Left lung (tissue), 10 donors: ENCODE measurements around the gene NUTF2. TPM values are rescaled to one million over a fixed set of nuclear protein-coding genes. Genes with fewer than 3 reads are reported as not detected.

ENCODE experiments used
- ATAC-seq: fragments of 200-7000 bp; cut with Tn5 transposase; one replicate; pipeline ENCODE4 v1.9.1; 2020; ENCODE audit warnings: moderate library complexity
- DNase-seq, 4 donors: peaks; one replicate each; pipeline ENCODE4 v3.0.0-alpha.2; 2013 to 2020
- H3K27ac ChIP-seq, 2 donors: fragments of 200-600 bp; sonication (generic) in 1 of 2; one replicate each; pipeline versions ENCODE4 v1.5.0 to v1.8.0; 2020 to 2021
- H3K27me3 ChIP-seq, 2 donors: fragments of 200-600 bp; sonication (generic) in 1 of 2; one replicate each; pipeline versions ENCODE4 v1.5.0 to v1.8.0; 2020 to 2021
- H3K36me3 ChIP-seq, 2 donors: fragments of 200-600 bp; sonication (generic) in 1 of 2; one replicate each; pipeline versions ENCODE4 v1.5.0 to v1.8.0; 2020 to 2021
- H3K4me1 ChIP-seq, 2 donors: fragments of 200-600 bp; one replicate each; pipeline ENCODE4 v1.8.0; 2021
- H3K4me3 ChIP-seq, 2 donors: fragments of 200-600 bp; sonication (generic) in 1 of 2; one replicate each; pipeline versions ENCODE4 v1.5.0 to v1.8.0; 2020 to 2021; ENCODE audit warnings: mild to moderate bottlenecking in 1 of 2
- H3K9me3 ChIP-seq, 2 donors: fragments of 200-600 bp; sonication (generic) in 1 of 2; one replicate each; pipeline versions ENCODE4 v1.5.0 to v1.8.0; 2020 to 2021
- intact Hi-C, 2 donors: fragments of 100-400 bp; cut with DNase I; formaldehyde crosslinking; loops; one replicate each; pipeline versions ENCODE4 v1.11.2 to v1.14.2; 2022
- polyA plus RNA-seq, 6 donors: library from polyadenylated mRNA; unstranded; fragments of 120-200 nt; gene quantifications; one replicate each; pipeline ENCODE4 v1.2.1, GENCODE V29; 2013; ENCODE audit not compliant: insufficient read length in 6 of 6
- total RNA-seq, 2 donors: library from RNA; stranded (reverse); fragmentation: NEBNext Ultra II Directional; extraction: Animal tissue kit (Norgen Biotek cat#: 25700); gene quantifications; one replicate each; pipeline ENCODE4 v1.2.1, GENCODE V29; 2021
- TF ChIP-seq, protein P1 (sequence below), 2 donors: fragments of 200-600 bp; sonication (generic) in 1 of 2; IDR thresholded peaks; one replicate each; pipeline versions ENCODE4 v1.5.0 to v1.8.0; 2021; ENCODE audit warnings: antibody characterized with exemption in 2 of 2
- donor health status: DM: no; HTN: yes; CAD: no.
- donor health status: DM: no; HTN: no; CAD: no.

The NUTF2 gene
- total and polyA plus RNA-seq, 8 donors: 91.5 to 123 (median 112) TPM

DNA sequence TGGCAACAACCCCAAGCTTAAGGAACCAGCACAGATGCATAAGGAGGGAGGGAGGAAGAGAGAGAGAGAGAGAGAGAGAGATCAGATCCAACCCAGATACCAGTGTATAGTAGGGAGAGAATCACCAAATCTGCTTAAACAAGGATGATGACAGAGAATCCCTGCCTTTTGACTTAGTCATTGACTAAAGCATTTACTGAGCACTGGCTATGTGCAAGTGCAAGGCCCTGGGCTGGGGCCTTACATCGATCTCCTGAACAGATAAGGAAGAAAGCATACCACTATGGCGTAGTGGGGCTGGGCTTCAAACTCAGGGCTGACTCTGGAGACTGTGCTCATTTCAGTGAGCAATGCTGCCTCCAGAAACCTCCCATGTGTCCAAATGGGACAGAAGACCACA, 24.2 kb upstream of the NUTF2 start:
- Histone ChIP-seq H3K36me3 (peaks cover 0 to 19% of the 10 kb centered on the region in 2 donors), H3K4me1 (no peaks in the 10 kb centered on the region), H3K27me3 (no peaks in the 10 kb centered on the region), H3K9me3 (no peaks in the 10 kb centered on the region), H3K4me3 (no peak overlapping the region), H3K27ac (no peak overlapping the region)
- DNase-seq (no peak), ATAC-seq (no peak)
- intact Hi-C loops: loop anchor here in 1 of 2 donors (10.0 kb wide), 1 partner anchor 148 kb away; no protein-coding TSS in a partner anchor
- TF ChIP-seq, protein P1, sequence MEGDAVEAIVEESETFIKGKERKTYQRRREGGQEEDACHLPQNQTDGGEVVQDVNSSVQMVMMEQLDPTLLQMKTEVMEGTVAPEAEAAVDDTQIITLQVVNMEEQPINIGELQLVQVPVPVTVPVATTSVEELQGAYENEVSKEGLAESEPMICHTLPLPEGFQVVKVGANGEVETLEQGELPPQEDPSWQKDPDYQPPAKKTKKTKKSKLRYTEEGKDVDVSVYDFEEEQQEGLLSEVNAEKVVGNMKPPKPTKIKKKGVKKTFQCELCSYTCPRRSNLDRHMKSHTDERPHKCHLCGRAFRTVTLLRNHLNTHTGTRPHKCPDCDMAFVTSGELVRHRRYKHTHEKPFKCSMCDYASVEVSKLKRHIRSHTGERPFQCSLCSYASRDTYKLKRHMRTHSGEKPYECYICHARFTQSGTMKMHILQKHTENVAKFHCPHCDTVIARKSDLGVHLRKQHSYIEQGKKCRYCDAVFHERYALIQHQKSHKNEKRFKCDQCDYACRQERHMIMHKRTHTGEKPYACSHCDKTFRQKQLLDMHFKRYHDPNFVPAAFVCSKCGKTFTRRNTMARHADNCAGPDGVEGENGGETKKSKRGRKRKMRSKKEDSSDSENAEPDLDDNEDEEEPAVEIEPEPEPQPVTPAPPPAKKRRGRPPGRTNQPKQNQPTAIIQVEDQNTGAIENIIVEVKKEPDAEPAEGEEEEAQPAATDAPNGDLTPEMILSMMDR (IDR thresholded peaks at IDR 0.05): no peak

DNA sequence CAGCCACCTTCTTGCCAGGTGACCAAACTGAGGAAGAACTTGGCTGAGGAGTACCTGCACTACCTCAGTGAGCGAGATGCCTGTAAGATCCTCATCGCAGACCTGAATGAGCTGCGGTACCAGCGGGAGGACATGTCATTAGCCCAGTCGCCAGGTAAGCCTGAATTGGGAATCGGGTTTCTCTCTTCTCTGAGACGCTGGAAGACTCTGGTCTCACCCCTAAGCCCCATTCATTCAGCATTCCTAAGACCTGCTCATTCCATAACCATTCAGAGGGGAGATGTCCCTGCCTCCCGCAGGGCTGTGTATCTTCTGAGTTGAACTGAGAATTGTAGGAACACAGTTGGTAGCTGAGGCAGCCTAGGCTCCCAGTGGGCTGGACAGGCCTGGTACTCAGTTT, 21.6 kb upstream of the NUTF2 start:
- TF ChIP-seq, protein P1 (IDR thresholded peaks at IDR 0.05): no peak

DNA sequence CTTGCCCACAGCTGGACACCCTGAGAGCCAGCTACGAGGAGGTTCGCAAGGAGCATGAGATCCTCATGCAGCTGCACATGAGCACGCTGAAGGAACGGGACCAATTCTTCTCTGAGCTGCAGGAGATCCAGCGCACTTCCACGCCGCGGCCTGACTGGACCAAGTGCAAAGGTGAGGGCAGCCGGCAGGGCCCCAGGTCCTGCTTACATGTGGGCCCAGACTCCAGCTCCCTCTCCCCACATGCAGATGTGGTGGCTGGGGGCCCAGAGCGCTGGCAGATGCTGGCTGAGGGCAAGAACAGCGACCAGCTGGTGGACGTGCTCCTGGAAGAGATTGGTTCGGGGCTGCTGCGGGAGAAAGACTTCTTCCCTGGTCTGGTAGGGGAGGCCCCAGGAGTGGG, 20.8 kb upstream of the NUTF2 start:
- DNase-seq (peak in 1 of 4 donors; percentile 79), ATAC-seq (no peak)
- Histone ChIP-seq H3K4me1 (no peaks in the 10 kb centered on the region), H3K4me3 (no peak overlapping the region), H3K27me3 (no peaks in the 10 kb centered on the region), H3K9me3 (no peaks in the 10 kb centered on the region), H3K27ac (no peak overlapping the region), H3K36me3 (peaks cover 0 to 53% of the 10 kb centered on the region in 2 donors)
- TF ChIP-seq, protein P1 (IDR thresholded peaks at IDR 0.05): no peak
- intact Hi-C loops: loop anchor here in 1 of 2 donors (10.0 kb wide), 1 partner anchor 151 kb away; no protein-coding TSS in a partner anchor

More for the DNA sequence above, 21.6 kb upstream of the NUTF2 start:
- intact Hi-C loops: loop anchor here in 1 of 2 donors (10.0 kb wide), 1 partner anchor 150 kb away; no protein-coding TSS in a partner anchor
- Histone ChIP-seq H3K4me3 (no peak overlapping the region), H3K9me3 (no peaks in the 10 kb centered on the region), H3K27me3 (no peaks in the 10 kb centered on the region), H3K36me3 (peaks cover 0 to 45% of the 10 kb centered on the region in 2 donors), H3K4me1 (no peaks in the 10 kb centered on the region), H3K27ac (no peak overlapping the region)
- ATAC-seq (no peak), DNase-seq (no peak)

DNA sequence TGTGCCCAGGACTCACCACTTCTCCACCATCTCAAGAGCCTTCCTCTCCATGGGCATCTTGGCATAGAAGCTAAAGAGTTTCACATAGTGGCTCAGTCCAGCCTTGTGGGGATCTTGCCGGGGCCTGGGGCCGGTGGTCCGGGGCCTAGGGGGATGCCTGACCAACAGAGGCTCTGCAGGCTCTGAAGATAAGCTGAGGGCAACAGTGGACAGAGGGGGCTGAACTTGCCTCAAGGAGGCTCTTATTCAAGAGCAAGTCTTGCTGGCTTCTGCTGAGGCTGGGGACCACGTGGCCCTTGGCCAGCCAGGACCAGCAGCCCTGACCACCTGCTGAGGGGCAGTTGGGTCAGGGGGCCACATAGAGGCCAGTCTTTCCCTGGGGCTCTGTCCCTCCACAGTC, 18.1 kb upstream of the NUTF2 start:
- ATAC-seq: no peak
- intact Hi-C loops: loop anchor here in 1 of 2 donors (10.0 kb wide), 1 partner anchor 154 kb away; no protein-coding TSS in a partner anchor

DNA sequence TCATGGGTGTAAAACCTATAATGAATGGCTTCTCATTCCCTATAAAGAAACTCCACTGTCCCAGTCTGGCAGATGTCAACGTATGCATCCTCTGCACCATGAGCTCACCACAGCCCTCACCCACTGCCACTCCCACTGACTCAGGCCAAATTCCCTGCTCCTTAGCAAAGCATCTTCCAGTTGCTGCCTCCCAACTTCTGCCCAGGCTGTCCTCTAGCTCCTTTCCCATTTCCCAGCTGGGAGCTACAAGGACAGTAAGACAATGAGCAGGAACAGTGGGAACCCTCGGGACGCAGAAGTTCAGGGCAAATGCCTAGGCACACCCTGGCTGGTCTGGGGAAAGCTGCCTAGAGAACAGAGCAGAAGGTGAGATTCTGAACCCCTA, 13.7 kb upstream of the NUTF2 start:
- TF ChIP-seq, protein P1 (IDR thresholded peaks at IDR 0.05): no peak
- Histone ChIP-seq H3K4me1 (peaks cover 2 to 17% of the 10 kb centered on the region in 2 donors), H3K9me3 (no peaks in the 10 kb centered on the region), H3K36me3 (peaks cover 0 to 43% of the 10 kb centered on the region in 2 donors), H3K27ac (peak overlapping the region in 1 of 2 donors; percentile 48), H3K27me3 (no peaks in the 10 kb centered on the region), H3K4me3 (peak overlapping the region; percentile 69 to 92)
- no peak for DNase-seq
- peak; percentile 18 for ATAC-seq
- intact Hi-C loops: no loop called here

More for the DNA sequence above, 18.1 kb upstream of the NUTF2 start:
- Histone ChIP-seq H3K36me3 (peaks cover 0 to 67% of the 10 kb centered on the region in 2 donors), H3K27me3 (no peaks in the 10 kb centered on the region), H3K4me1 (peaks cover 2 to 13% of the 10 kb centered on the region in 2 donors), H3K9me3 (no peaks in the 10 kb centered on the region), H3K4me3 (no peak overlapping the region), H3K27ac (no peak overlapping the region)
- peak in 1 of 4 donors; percentile 49 for DNase-seq
- TF ChIP-seq, protein P1 (IDR thresholded peaks at IDR 0.05): no peak
